K562 (cell line): ENCODE results near the gene EGR1. TPM values are rescaled to one million over a fixed set of nuclear protein-coding genes. Genes with fewer than 3 reads are reported as not detected.

Source experiments
- ARID2 ChIP-seq: fragments of 450-650 bp; IDR thresholded peaks from 2 replicates; pipeline ENCODE4 v1.6.1; 2017; ENCODE audit warnings: antibody characterized with exemption, mild to moderate bottlenecking
- ARNT ChIP-seq, 2 experiments: fragments of 450-650 bp; IDR thresholded peaks; 2 replicates each; pipeline ENCODE4 v1.6.1; 2016; ENCODE audit warnings: mild to moderate bottlenecking in 1 of 2
- ESRRA ChIP-seq: fragments of 450-650 bp; IDR thresholded peaks from 2 replicates; pipeline ENCODE4 v1.6.1; 2014; ENCODE audit warnings: low read depth, mild to moderate bottlenecking, moderate library complexity, borderline replicate concordance
- GTF2E2 ChIP-seq: fragments of 200-800 bp; sonication (Bioruptor generic); IDR thresholded peaks from 2 replicates; pipeline ENCODE4 v1.6.1; 2016; ENCODE audit warnings: missing genetic modification characterization, missing compliant biosample characterization
- HNRNPK ChIP-seq: fragments of 200-400 bp; formaldehyde crosslinking; IDR thresholded peaks from one replicate; pipeline ENCODE4 v1.6.1; 2018; ENCODE audit warnings: mild to moderate bottlenecking, low read depth, low read length; ENCODE audit not compliant: poor library complexity, severe bottlenecking
- HNRNPUL1 ChIP-seq: fragments of 200-400 bp; formaldehyde crosslinking; IDR thresholded peaks from 2 replicates; pipeline ENCODE4 v1.6.1; 2017; ENCODE audit warnings: low read length
- KDM5B ChIP-seq: fragments of 200-600 bp; sonication (generic); IDR thresholded peaks from 2 replicates; pipeline ENCODE4 v1.6.1; 2012; ENCODE audit warnings: low read depth, mild to moderate bottlenecking, moderate library complexity, low read length, control low read depth, inconsistent platforms; ENCODE audit not compliant: insufficient replicate concordance
- MAFG ChIP-seq: fragments of 450-650 bp; conservative IDR thresholded peaks from 2 replicates; pipeline ENCODE4 v1.6.1; 2016; ENCODE audit warnings: missing genetic modification characterization, missing compliant biosample characterization
- NELFE ChIP-seq: IDR thresholded peaks from 2 replicates; pipeline ENCODE4 v1.6.1; 2011; ENCODE audit warnings: mild to moderate bottlenecking; ENCODE audit not compliant: insufficient read depth, insufficient read length
- NR3C1 ChIP-seq: sonication (generic); formaldehyde crosslinking; IDR thresholded peaks from 2 replicates; pipeline ENCODE4 v1.8.1; 2022; ENCODE audit warnings: missing genetic modification reagents
- POLR2AphosphoS5 ChIP-seq: IDR thresholded peaks from 2 replicates; pipeline ENCODE4 v1.6.1; 2011; ENCODE audit warnings: mild to moderate bottlenecking, low read depth, low read length, moderate library complexity; ENCODE audit not compliant: control insufficient read depth, insufficient read depth
- POLR2G ChIP-seq: fragments of 200-400 bp; formaldehyde crosslinking; IDR thresholded peaks from 2 replicates; pipeline ENCODE4 v1.6.1; 2017; ENCODE audit warnings: low read depth, mild to moderate bottlenecking, antibody characterized with exemption, low read length, moderate library complexity
- RBM39 ChIP-seq: fragments of 200-400 bp; formaldehyde crosslinking; optimal IDR thresholded peaks from 2 replicates; pipeline ENCODE3; 2018; ENCODE audit warnings: low read depth, low read length
- SAFB2 ChIP-seq: fragments of 200-400 bp; formaldehyde crosslinking; IDR thresholded peaks from 2 replicates; pipeline ENCODE4 v1.6.1; 2018; ENCODE audit warnings: borderline replicate concordance, low read length, low read depth, moderate library complexity; ENCODE audit not compliant: severe bottlenecking
- XRCC5 ChIP-seq: fragments of 200-400 bp; formaldehyde crosslinking; IDR thresholded peaks from 2 replicates; pipeline ENCODE4 v1.6.1; 2017; ENCODE audit warnings: low read depth, mild to moderate bottlenecking, low read length
- ZNF79 ChIP-seq: fragments of 250-450 bp; sonication (Bioruptor Pico); IDR thresholded peaks from 2 replicates; pipeline ENCODE4 v1.4.0; 2020; ENCODE audit warnings: low read depth, mild to moderate bottlenecking, moderate library complexity
- polyA plus RNA-seq, 8 experiments: library from polyadenylated mRNA; depleted of rRNA in 4 of 8; stranded (reverse) in 5 of 8; unstranded in 3 of 8; fragments of >200 nt; fragmentation: Nextera tagmentation in 2 of 8; fragmentation: Illumina TruSeq in 1 of 8; extraction: Ambion mirVana in 2 of 8; extraction: Trizol in 1 of 8; gene quantifications; 2 replicates each; pipeline versions ENCODE4 v1.2.1 to v1.2.3, GENCODE V29; 2011 to 2014; ENCODE audit warnings: inconsistent platforms in 1 of 8, missing spikeins in 1 of 8
- total RNA-seq, 7 experiments: library from RNA; depleted of rRNA in 6 of 7; stranded (reverse); fragments of >200 nt in 6 of 7; fragmentation: Illumina TruSeq in 2 of 7; extraction: Trizol in 2 of 7; gene quantifications; 2 replicates each; pipeline versions ENCODE4 v1.2.1 to v1.2.3, GENCODE V29; 2011 to 2021; ENCODE audit warnings: low replicate concordance in 1 of 7
- TF ChIP-seq, protein P1 (sequence below), 2 experiments: IDR thresholded peaks; 2 replicates each; pipeline ENCODE4 v1.6.1; 2011; ENCODE audit warnings: borderline replicate concordance in 1 of 2, control low read depth in 1 of 2, low read depth in 1 of 2, low read length in 1 of 2, mild to moderate bottlenecking in 1 of 2, mixed read lengths in 1 of 2, moderate library complexity in 1 of 2; ENCODE audit not compliant: insufficient read depth in 1 of 2, insufficient read length in 1 of 2, poor library complexity in 1 of 2, severe bottlenecking in 1 of 2; ENCODE audit errors: extremely low read depth in 1 of 2
- TF ChIP-seq, protein P2 (sequence below): sonication (generic); formaldehyde crosslinking; IDR thresholded peaks from 2 replicates; pipeline ENCODE4 v1.8.1; 2022; ENCODE audit warnings: missing genetic modification reagents
- TF ChIP-seq, protein P3 (sequence below), 2 experiments: IDR thresholded peaks; 2 replicates each; pipeline ENCODE4 v1.6.1; 2012; ENCODE audit warnings: improper control_type of control experiment in 2 of 2, low read depth in 2 of 2, low read length in 2 of 2, borderline replicate concordance in 1 of 2
- TF ChIP-seq, protein P4 (sequence below): fragments of 200-400 bp; formaldehyde crosslinking; IDR thresholded peaks from 2 replicates; pipeline ENCODE4 v1.6.1; 2017; ENCODE audit warnings: mild to moderate bottlenecking, low read depth, low read length, moderate library complexity

Gene EGR1
- total and polyA plus RNA-seq, 9 of the 15 experiments (the other 6 are each of a cell fraction or from before 2014, with no cell fraction given): 1.3 to 132 (median 21.5) TPM

DNA sequence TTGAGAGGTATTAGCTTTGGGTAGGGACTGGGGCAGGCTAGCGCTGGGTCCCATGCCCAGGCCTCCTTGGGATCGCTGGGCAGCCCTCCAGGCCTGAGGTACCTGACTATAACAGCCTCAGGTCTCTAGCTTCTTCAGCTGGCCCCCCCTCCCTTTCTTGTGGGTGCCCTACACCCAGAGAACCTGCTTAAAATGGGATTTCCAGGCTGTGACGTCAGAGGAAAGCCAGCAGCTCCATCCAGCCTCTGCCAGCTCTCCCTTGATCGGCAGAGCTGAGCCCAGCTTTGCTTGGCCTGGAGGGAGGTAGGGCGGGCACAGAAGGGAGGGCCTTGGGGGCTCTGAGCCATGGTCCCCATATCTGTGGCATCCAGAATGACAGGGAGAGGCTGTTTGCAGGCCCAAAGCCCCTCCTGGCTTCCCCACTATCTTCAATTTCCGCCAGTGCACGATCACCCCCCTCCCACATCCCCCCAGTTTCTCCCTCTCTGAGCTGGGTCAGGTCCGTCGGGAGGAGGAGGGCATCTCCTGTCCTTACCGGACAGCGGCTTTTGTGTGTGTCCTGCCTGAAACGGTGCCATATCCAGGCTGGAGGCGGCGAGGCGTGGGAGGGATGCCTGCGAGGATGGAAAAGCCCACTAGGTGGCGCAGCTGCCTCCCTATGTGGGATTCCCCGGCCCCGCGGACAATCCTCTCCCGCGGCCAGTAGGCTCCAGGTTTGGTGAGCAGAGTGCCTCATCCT, 15.6 kb upstream of the EGR1 start (continued):
- TF ChIP-seq RBM39 (no peak), HNRNPUL1 (no peak), SAFB2 (no peak), NELFE (no peak), ESRRA (peak; percentile 45; the same call in 1 of the 2 replicates), MAFG (no peak), ARNT (IDR thresholded peaks at IDR 0.05) (0 out of 4 replicates have a peak, but pooled peaks of 1 of the 2 experiments have one; percentile 22), NR3C1 (CRISPR knock-in tag) (no peak), ARID2 (0 out of 2 replicates have a peak, but pooled peaks have one; percentile 35), GTF2E2 (tag) (no peak), XRCC5 (peak; percentile 90), KDM5B (no peak), POLR2AphosphoS5 (no peak), ZNF79 (CRISPR knock-in tag) (no peak), HNRNPK (no peak), POLR2G (peak; percentile 57)
- TF ChIP-seq, protein P1, sequence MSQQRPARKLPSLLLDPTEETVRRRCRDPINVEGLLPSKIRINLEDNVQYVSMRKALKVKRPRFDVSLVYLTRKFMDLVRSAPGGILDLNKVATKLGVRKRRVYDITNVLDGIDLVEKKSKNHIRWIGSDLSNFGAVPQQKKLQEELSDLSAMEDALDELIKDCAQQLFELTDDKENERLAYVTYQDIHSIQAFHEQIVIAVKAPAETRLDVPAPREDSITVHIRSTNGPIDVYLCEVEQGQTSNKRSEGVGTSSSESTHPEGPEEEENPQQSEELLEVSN (IDR thresholded peaks at IDR 0.05; ENCODE audit: borderline replicate concordance in 1 of 2, extremely low read depth in 1 of 2, insufficient read depth in 1 of 2, insufficient read length in 1 of 2, low read depth in 1 of 2, low read length in 1 of 2, poor library complexity in 1 of 2, severe bottlenecking in 1 of 2): no peak
- TF ChIP-seq, protein P2, sequence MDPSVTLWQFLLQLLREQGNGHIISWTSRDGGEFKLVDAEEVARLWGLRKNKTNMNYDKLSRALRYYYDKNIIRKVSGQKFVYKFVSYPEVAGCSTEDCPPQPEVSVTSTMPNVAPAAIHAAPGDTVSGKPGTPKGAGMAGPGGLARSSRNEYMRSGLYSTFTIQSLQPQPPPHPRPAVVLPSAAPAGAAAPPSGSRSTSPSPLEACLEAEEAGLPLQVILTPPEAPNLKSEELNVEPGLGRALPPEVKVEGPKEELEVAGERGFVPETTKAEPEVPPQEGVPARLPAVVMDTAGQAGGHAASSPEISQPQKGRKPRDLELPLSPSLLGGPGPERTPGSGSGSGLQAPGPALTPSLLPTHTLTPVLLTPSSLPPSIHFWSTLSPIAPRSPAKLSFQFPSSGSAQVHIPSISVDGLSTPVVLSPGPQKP (CRISPR knock-in tag): no peak
- TF ChIP-seq, protein P3, sequence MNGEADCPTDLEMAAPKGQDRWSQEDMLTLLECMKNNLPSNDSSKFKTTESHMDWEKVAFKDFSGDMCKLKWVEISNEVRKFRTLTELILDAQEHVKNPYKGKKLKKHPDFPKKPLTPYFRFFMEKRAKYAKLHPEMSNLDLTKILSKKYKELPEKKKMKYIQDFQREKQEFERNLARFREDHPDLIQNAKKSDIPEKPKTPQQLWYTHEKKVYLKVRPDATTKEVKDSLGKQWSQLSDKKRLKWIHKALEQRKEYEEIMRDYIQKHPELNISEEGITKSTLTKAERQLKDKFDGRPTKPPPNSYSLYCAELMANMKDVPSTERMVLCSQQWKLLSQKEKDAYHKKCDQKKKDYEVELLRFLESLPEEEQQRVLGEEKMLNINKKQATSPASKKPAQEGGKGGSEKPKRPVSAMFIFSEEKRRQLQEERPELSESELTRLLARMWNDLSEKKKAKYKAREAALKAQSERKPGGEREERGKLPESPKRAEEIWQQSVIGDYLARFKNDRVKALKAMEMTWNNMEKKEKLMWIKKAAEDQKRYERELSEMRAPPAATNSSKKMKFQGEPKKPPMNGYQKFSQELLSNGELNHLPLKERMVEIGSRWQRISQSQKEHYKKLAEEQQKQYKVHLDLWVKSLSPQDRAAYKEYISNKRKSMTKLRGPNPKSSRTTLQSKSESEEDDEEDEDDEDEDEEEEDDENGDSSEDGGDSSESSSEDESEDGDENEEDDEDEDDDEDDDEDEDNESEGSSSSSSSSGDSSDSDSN (IDR thresholded peaks at IDR 0.05; ENCODE audit: borderline replicate concordance in 1 of 2, low read depth in 2 of 2, low read length in 2 of 2): peak in 1 of 2 experiments; percentile 70; a peak in 2 of 4 replicates
- TF ChIP-seq, protein P4, sequence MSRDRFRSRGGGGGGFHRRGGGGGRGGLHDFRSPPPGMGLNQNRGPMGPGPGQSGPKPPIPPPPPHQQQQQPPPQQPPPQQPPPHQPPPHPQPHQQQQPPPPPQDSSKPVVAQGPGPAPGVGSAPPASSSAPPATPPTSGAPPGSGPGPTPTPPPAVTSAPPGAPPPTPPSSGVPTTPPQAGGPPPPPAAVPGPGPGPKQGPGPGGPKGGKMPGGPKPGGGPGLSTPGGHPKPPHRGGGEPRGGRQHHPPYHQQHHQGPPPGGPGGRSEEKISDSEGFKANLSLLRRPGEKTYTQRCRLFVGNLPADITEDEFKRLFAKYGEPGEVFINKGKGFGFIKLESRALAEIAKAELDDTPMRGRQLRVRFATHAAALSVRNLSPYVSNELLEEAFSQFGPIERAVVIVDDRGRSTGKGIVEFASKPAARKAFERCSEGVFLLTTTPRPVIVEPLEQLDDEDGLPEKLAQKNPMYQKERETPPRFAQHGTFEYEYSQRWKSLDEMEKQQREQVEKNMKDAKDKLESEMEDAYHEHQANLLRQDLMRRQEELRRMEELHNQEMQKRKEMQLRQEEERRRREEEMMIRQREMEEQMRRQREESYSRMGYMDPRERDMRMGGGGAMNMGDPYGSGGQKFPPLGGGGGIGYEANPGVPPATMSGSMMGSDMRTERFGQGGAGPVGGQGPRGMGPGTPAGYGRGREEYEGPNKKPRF: no peak
